ENCODE measurements around the gene PCDHGA1.

GRCh38 chr5:141313711-141314110 is 16.6 kb upstream of the PCDHGA1 start:
- TF ChIP-seq POLR2A (IDR thresholded peaks at IDR 0.05; ENCODE audit: low read length) = no peak
- no peak for TF ChIP-seq GATA1 (IDR thresholded peaks at IDR 0.05; ENCODE audit: low read depth, low read length)
